Fibroblast of mammary gland (primary cell): ENCODE results near the gene KCNQ1.

Source experiments
- DNase-seq: peaks from one replicate; pipeline ENCODE4 v3.0.0-alpha.2; 2010; ENCODE audit warnings: low read depth
- H3K4me3 ChIP-seq: 2 replicates; pipeline ENCODE4 v1.5.1; 2011; ENCODE audit warnings: low read depth, mild to moderate bottlenecking, low read length, moderate library complexity; ENCODE audit not compliant: control insufficient read depth
- CTCF ChIP-seq: conservative IDR thresholded peaks from 2 replicates; pipeline ENCODE4 v1.5.1; 2011; ENCODE audit warnings: low read depth, low read length, inconsistent platforms; ENCODE audit not compliant: control insufficient read depth, insufficient read depth

Gene KCNQ1

GRCh38 chr11:2519862-2520735, 75.3 kb downstream of the KCNQ1 start:
- no peak for DNase-seq
- no peak overlapping the region for H3K4me3 ChIP-seq
- no peak for TF ChIP-seq CTCF

- no peak for TF ChIP-seq CTCF
- no peak for DNase-seq
Observed at GRCh38 chr11:2520736-2521035, 75.9 kb downstream of the KCNQ1 start.

GRCh38 chr11:2521081-2521732, 76.4 kb downstream of the KCNQ1 start:
- no peak for DNase-seq
- no peak overlapping the region for H3K4me3 ChIP-seq
- no peak for TF ChIP-seq CTCF

More at GRCh38 chr11:2520736-2521035, 75.9 kb downstream of the KCNQ1 start:
- no peak overlapping the region for H3K4me3 ChIP-seq

GRCh38 chr11:2521733-2522630, 77.2 kb downstream of the KCNQ1 start:
- no peak for TF ChIP-seq CTCF
- no peak overlapping the region for H3K4me3 ChIP-seq
- DNase-seq: no peak

GRCh38 chr11:2522631-2523255, 77.9 kb downstream of the KCNQ1 start:
- TF ChIP-seq CTCF: no peak
- DNase-seq: no peak
- no peak overlapping the region for H3K4me3 ChIP-seq

GRCh38 chr11:2523821-2524391, 79.1 kb downstream of the KCNQ1 start:
- no peak for DNase-seq
- no peak overlapping the region for H3K4me3 ChIP-seq
- no peak for TF ChIP-seq CTCF
